HUES48 (cell line): ENCODE data around the gene NAIF1.

Experiments used
- H3K27ac ChIP-seq: one replicate; pipeline ENCODE4 v1.7.0; 2013; ENCODE audit warnings: low read depth, low read length, inconsistent platforms
- H3K27me3 ChIP-seq: 2 replicates; pipeline ENCODE4 v1.6.1; 2013; ENCODE audit warnings: mild to moderate bottlenecking, low read length; ENCODE audit not compliant: control insufficient read depth, insufficient read depth
- H3K36me3 ChIP-seq: 2 replicates; pipeline ENCODE4 v1.6.1; 2013; ENCODE audit warnings: low read length; ENCODE audit not compliant: control insufficient read depth, insufficient read depth
- H3K4me1 ChIP-seq: 2 replicates; pipeline ENCODE4 v1.6.1; 2013; ENCODE audit warnings: mild to moderate bottlenecking, low read length; ENCODE audit not compliant: control insufficient read depth, insufficient read depth
- H3K4me3 ChIP-seq: 2 replicates; pipeline ENCODE4 v1.5.1; 2013; ENCODE audit warnings: mild to moderate bottlenecking, low read depth, low read length
- H3K9ac ChIP-seq: 2 replicates; pipeline ENCODE4 v1.6.1; 2013; ENCODE audit warnings: mild to moderate bottlenecking, low read depth, low read length, moderate library complexity
- H3K9me3 ChIP-seq: 2 replicates; pipeline ENCODE4 v1.6.1; 2013; ENCODE audit warnings: low read length; ENCODE audit not compliant: control insufficient read depth, insufficient read depth

NAIF1 gene

GRCh38 chr9:128107468-128108268, 40.5 kb upstream of the NAIF1 start:
- H3K9ac ChIP-seq, result no peak overlapping the region
- H3K4me3 ChIP-seq, result no peak overlapping the region

GRCh38 chr9:128106940-128107467, 39.9 kb upstream of the NAIF1 start:
- no peaks in the 10 kb centered on the region for H3K27me3 ChIP-seq
- no peaks in the 10 kb centered on the region for H3K9me3 ChIP-seq
- no peak overlapping the region for H3K9ac ChIP-seq
- peaks cover 61% of the 10 kb centered on the region for H3K36me3 ChIP-seq
- H3K4me3 ChIP-seq, result no peak overlapping the region
- no peak overlapping the region for H3K27ac ChIP-seq
- H3K4me1 ChIP-seq, result peaks cover 2% of the 10 kb centered on the region; the same call in 1 of the 2 replicates

More at GRCh38 chr9:128107468-128108268, 40.5 kb upstream of the NAIF1 start:
- H3K27me3 ChIP-seq, result no peaks in the 10 kb centered on the region
- H3K36me3 ChIP-seq, result peaks cover 54% of the 10 kb centered on the region
- H3K27ac ChIP-seq, result no peak overlapping the region
- H3K4me1 ChIP-seq, result no peaks in the 10 kb centered on the region; the same call in 1 of the 2 replicates
- H3K9me3 ChIP-seq, result no peaks in the 10 kb centered on the region

- Histone ChIP-seq H3K27ac (no peak overlapping the region), H3K9me3 (no peaks in the 10 kb centered on the region), H3K9ac (no peak overlapping the region), H3K36me3 (peaks cover 65% of the 10 kb centered on the region), H3K4me3 (no peak overlapping the region), H3K27me3 (no peaks in the 10 kb centered on the region), H3K4me1 (peaks cover 5% of the 10 kb centered on the region; the same call in 1 of the 2 replicates)
These were observed 39.2 kb upstream of the NAIF1 start for GRCh38 chr9:128106181-128106939.

- Histone ChIP-seq H3K9ac (no peak overlapping the region), H3K27me3 (no peaks in the 10 kb centered on the region), H3K36me3 (peaks cover 72% of the 10 kb centered on the region), H3K27ac (no peak overlapping the region), H3K4me3 (no peak overlapping the region), H3K9me3 (no peaks in the 10 kb centered on the region), H3K4me1 (peaks cover 5% of the 10 kb centered on the region; the same call in 1 of the 2 replicates)
These were observed 38.5 kb upstream of the NAIF1 start for GRCh38 chr9:128105538-128106175.

GRCh38 chr9:128104171-128104618, 37.1 kb upstream of the NAIF1 start:
- Histone ChIP-seq H3K36me3 (peaks cover 73% of the 10 kb centered on the region), H3K9me3 (no peaks in the 10 kb centered on the region), H3K4me3 (no peak overlapping the region), H3K27me3 (no peaks in the 10 kb centered on the region), H3K4me1 (peaks cover 18% of the 10 kb centered on the region), H3K9ac (no peak overlapping the region), H3K27ac (no peak overlapping the region)

GRCh38 chr9:128103589-128103962, 36.5 kb upstream of the NAIF1 start:
- Histone ChIP-seq H3K4me3 (no peak overlapping the region), H3K9me3 (no peaks in the 10 kb centered on the region), H3K36me3 (peaks cover 72% of the 10 kb centered on the region), H3K4me1 (peaks cover 23% of the 10 kb centered on the region), H3K9ac (no peak overlapping the region), H3K27me3 (no peaks in the 10 kb centered on the region), H3K27ac (no peak overlapping the region)

GRCh38 chr9:128102861-128103588, 35.9 kb upstream of the NAIF1 start:
- Histone ChIP-seq H3K36me3 (peaks cover 66% of the 10 kb centered on the region), H3K9ac (no peak overlapping the region), H3K27ac (peak overlapping the region; percentile 6), H3K9me3 (no peaks in the 10 kb centered on the region), H3K4me1 (peaks cover 23% of the 10 kb centered on the region), H3K4me3 (no peak overlapping the region), H3K27me3 (no peaks in the 10 kb centered on the region)

GRCh38 chr9:128102196-128102595, 35.1 kb upstream of the NAIF1 start:
- H3K9ac ChIP-seq, result no peak overlapping the region
- H3K36me3 ChIP-seq, result peaks cover 58% of the 10 kb centered on the region
- H3K9me3 ChIP-seq, result no peaks in the 10 kb centered on the region
- peaks cover 30% of the 10 kb centered on the region for H3K4me1 ChIP-seq
- H3K27ac ChIP-seq, result no peak overlapping the region
- no peak overlapping the region for H3K4me3 ChIP-seq
- no peaks in the 10 kb centered on the region for H3K27me3 ChIP-seq

GRCh38 chr9:128101690-128102089, 34.6 kb upstream of the NAIF1 start:
- no peak overlapping the region for H3K4me3 ChIP-seq
- no peaks in the 10 kb centered on the region for H3K27me3 ChIP-seq
- H3K9me3 ChIP-seq, result no peaks in the 10 kb centered on the region
- no peak overlapping the region for H3K27ac ChIP-seq
- no peak overlapping the region for H3K9ac ChIP-seq
- peaks cover 53% of the 10 kb centered on the region for H3K36me3 ChIP-seq
- H3K4me1 ChIP-seq, result peaks cover 30% of the 10 kb centered on the region

GRCh38 chr9:128101231-128101661, 34.1 kb upstream of the NAIF1 start:
- no peak overlapping the region for H3K4me3 ChIP-seq
- H3K27ac ChIP-seq, result no peak overlapping the region
- H3K9me3 ChIP-seq, result no peaks in the 10 kb centered on the region
- peaks cover 30% of the 10 kb centered on the region for H3K4me1 ChIP-seq
- H3K36me3 ChIP-seq, result peaks cover 48% of the 10 kb centered on the region
- H3K9ac ChIP-seq, result no peak overlapping the region
- H3K27me3 ChIP-seq, result no peaks in the 10 kb centered on the region
